Measurements from ENCODE around the gene DPF3.

DNA sequence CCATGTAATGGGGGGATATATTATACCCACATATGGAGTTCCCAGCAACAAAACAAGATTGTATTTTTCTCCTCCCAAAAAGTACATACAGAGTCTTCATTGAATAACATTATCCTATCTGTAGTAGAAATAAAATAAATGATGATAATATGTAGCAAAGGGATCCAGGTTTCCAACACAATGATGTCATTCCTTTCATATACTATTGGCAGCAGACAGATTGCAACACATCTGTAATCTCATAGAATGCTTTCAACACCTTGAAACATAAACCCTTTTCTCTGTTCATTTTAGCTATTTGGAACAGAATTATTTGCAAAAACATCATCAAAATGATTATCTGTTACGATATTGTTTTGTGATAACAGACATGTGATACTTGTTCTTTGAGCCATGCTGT lies 317.6 kb downstream of the DPF3 start:
- TF ChIP-seq, protein P1, sequence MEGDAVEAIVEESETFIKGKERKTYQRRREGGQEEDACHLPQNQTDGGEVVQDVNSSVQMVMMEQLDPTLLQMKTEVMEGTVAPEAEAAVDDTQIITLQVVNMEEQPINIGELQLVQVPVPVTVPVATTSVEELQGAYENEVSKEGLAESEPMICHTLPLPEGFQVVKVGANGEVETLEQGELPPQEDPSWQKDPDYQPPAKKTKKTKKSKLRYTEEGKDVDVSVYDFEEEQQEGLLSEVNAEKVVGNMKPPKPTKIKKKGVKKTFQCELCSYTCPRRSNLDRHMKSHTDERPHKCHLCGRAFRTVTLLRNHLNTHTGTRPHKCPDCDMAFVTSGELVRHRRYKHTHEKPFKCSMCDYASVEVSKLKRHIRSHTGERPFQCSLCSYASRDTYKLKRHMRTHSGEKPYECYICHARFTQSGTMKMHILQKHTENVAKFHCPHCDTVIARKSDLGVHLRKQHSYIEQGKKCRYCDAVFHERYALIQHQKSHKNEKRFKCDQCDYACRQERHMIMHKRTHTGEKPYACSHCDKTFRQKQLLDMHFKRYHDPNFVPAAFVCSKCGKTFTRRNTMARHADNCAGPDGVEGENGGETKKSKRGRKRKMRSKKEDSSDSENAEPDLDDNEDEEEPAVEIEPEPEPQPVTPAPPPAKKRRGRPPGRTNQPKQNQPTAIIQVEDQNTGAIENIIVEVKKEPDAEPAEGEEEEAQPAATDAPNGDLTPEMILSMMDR (IDR thresholded peaks at IDR 0.05): no peak
- no peak for TF ChIP-seq POLR2A (IDR thresholded peaks at IDR 0.05)
- TF ChIP-seq EP300 (IDR thresholded peaks at IDR 0.05): no peak
